MG63 (cell line): Measurements from ENCODE around the gene SYNE4. TPM values are rescaled to one million over a fixed set of nuclear protein-coding genes. Genes with fewer than 3 reads are reported as not detected.
"Not testable (repeated sequence)": the region's sequence is repeated elsewhere in the genome, so short reads cannot be mapped to it uniquely, and the experiment has no call there.

ENCODE experiments used
- DNase-seq: peaks from one replicate; pipeline ENCODE4 v3.0.0-alpha.2; 2020
- H3K27me3 ChIP-seq: fragments of 250-450 bp; sonication (Bioruptor Pico); 2 replicates; pipeline ENCODE4 v1.5.1; 2020; ENCODE audit warnings: mild to moderate bottlenecking, moderate library complexity
- H3K36me3 ChIP-seq: fragments of 250-450 bp; sonication (Bioruptor Pico); 2 replicates; pipeline ENCODE4 v1.5.1; 2020; ENCODE audit warnings: mild to moderate bottlenecking, moderate library complexity
- H3K4me3 ChIP-seq: fragments of 250-450 bp; sonication (Bioruptor Pico); 2 replicates; pipeline ENCODE4 v1.5.1; 2020; ENCODE audit warnings: mild to moderate bottlenecking, moderate library complexity
- H3K9me3 ChIP-seq: fragments of 250-450 bp; sonication (Bioruptor Pico); 2 replicates; pipeline ENCODE4 v1.5.1; 2020; ENCODE audit warnings: mild to moderate bottlenecking, moderate library complexity
- total RNA-seq: library from RNA; depleted of rRNA; stranded (reverse); fragments of >200 nt; shearing (Covaris generic); gene quantifications from 2 replicates; pipeline ENCODE4 v1.2.3, GENCODE V29; 2014; ENCODE audit warnings: low replicate concordance

SYNE4 gene
- total RNA-seq, 1 experiment from 2014 or later: 0.23 TPM

- Histone ChIP-seq H3K9me3 (no peaks in the 10 kb centered on the region), H3K27me3 (no peaks in the 10 kb centered on the region), H3K4me3 (no peak overlapping the region), H3K36me3 (peaks cover 20% of the 10 kb centered on the region)
- DNase-seq: no peak
These were observed 7.0 kb downstream of the SYNE4 start for GRCh38 chr19:36001605-36002004.

- Histone ChIP-seq H3K36me3 (peaks cover 23% of the 10 kb centered on the region), H3K9me3 (no peaks in the 10 kb centered on the region), H3K27me3 (no peaks in the 10 kb centered on the region), H3K4me3 (peak overlapping the region; percentile 88; the same call in 1 of the 2 replicates)
- DNase-seq: no peak
These were observed 11.8 kb downstream of the SYNE4 start for GRCh38 chr19:35996777-35997176.

- H3K36me3 ChIP-seq: peaks cover 18% of the 10 kb centered on the region
- peak; percentile 97 for DNase-seq
- peak within 1 kb of the TSS; percentile 88 for H3K4me3 ChIP-seq
- no peaks in the 10 kb centered on the region for H3K27me3 ChIP-seq
- H3K9me3 ChIP-seq: no peaks in the 10 kb centered on the region
These were observed 13.3 kb downstream of the SYNE4 start, which contains the start of gene SDHAF1 for GRCh38 chr19:35995048-35995993. SDHAF1 (plus strand) TSS chr19:35995188; CDS start chr19:35995275, 87 bp downstream.

GRCh38 chr19:35993923-35994598 lies 14.6 kb downstream of the SYNE4 start:
- peak overlapping the region; percentile 88; the same call in 1 of the 2 replicates for H3K4me3 ChIP-seq
- H3K27me3 ChIP-seq: no peaks in the 10 kb centered on the region
- H3K9me3 ChIP-seq: no peaks in the 10 kb centered on the region
- H3K36me3 ChIP-seq: peaks cover 13% of the 10 kb centered on the region
- DNase-seq: no peak

GRCh38 chr19:35992907-35993765 lies 15.5 kb downstream of the SYNE4 start:
- Histone ChIP-seq H3K27me3 (no peaks in the 10 kb centered on the region), H3K4me3 (no peak overlapping the region), H3K36me3 (peaks cover 6% of the 10 kb centered on the region), H3K9me3 (no peaks in the 10 kb centered on the region)
- DNase-seq: no peak

- no peak for DNase-seq
- peaks cover 5% of the 10 kb centered on the region; the same call in 1 of the 2 replicates for H3K36me3 ChIP-seq
These were observed 16.7 kb downstream of the SYNE4 start for GRCh38 chr19:35991731-35992450.

GRCh38 chr19:35990771-35991730 lies 17.6 kb downstream of the SYNE4 start:
- Histone ChIP-seq H3K4me3 (no peak overlapping the region), H3K36me3 (no peaks in the 10 kb centered on the region), H3K27me3 (peaks cover 5% of the 10 kb centered on the region; the same call in 1 of the 2 replicates), H3K9me3 (no peaks in the 10 kb centered on the region)
- DNase-seq: no peak

More at GRCh38 chr19:35991731-35992450, 16.7 kb downstream of the SYNE4 start:
- Histone ChIP-seq H3K27me3 (peaks cover 3% of the 10 kb centered on the region; the same call in 1 of the 2 replicates), H3K4me3 (no peak overlapping the region), H3K9me3 (no peaks in the 10 kb centered on the region)

GRCh38 chr19:35990156-35990555 lies 18.5 kb downstream of the SYNE4 start:
- Histone ChIP-seq H3K27me3 (peaks cover 7% of the 10 kb centered on the region; the same call in 1 of the 2 replicates), H3K36me3 (no peaks in the 10 kb centered on the region), H3K4me3 (no peak overlapping the region), H3K9me3 (no peaks in the 10 kb centered on the region)
- no peak for DNase-seq

GRCh38 chr19:35988824-35989223 lies 19.8 kb downstream of the SYNE4 start:
- Histone ChIP-seq H3K9me3 (no peaks in the 10 kb centered on the region), H3K36me3 (no peaks in the 10 kb centered on the region), H3K27me3 (peaks cover 9% of the 10 kb centered on the region; the same call in 1 of the 2 replicates), H3K4me3 (no peak overlapping the region)
- no peak for DNase-seq

- H3K4me3 ChIP-seq: peak overlapping the region; percentile 27
- peaks cover 17% of the 10 kb centered on the region; the same call in 1 of the 2 replicates for H3K27me3 ChIP-seq
- no peaks in the 10 kb centered on the region for H3K9me3 ChIP-seq
- no peaks in the 10 kb centered on the region for H3K36me3 ChIP-seq
- no peak for DNase-seq
These were observed 21.1 kb downstream of the SYNE4 start for GRCh38 chr19:35987571-35987896.

GRCh38 chr19:35986664-35987570 lies 21.7 kb downstream of the SYNE4 start:
- H3K4me3 ChIP-seq: peak overlapping the region; percentile 27
- H3K36me3 ChIP-seq: no peaks in the 10 kb centered on the region
- H3K9me3 ChIP-seq: no peaks in the 10 kb centered on the region
- peak; percentile 33 for DNase-seq
- H3K27me3 ChIP-seq: peaks cover 22% of the 10 kb centered on the region; the same call in 1 of the 2 replicates

GRCh38 chr19:35986111-35986510 lies 22.5 kb downstream of the SYNE4 start:
- H3K9me3 ChIP-seq: no peaks in the 10 kb centered on the region
- H3K36me3 ChIP-seq: no peaks in the 10 kb centered on the region
- DNase-seq: no peak
- H3K27me3 ChIP-seq: peaks cover 28% of the 10 kb centered on the region; the same call in 1 of the 2 replicates
- no peak overlapping the region for H3K4me3 ChIP-seq

- H3K9me3 ChIP-seq: no peaks in the 10 kb centered on the region
- DNase-seq: no peak
- H3K27me3 ChIP-seq: peaks cover 38% of the 10 kb centered on the region
- H3K36me3 ChIP-seq: no peaks in the 10 kb centered on the region
- no peak overlapping the region for H3K4me3 ChIP-seq
These were observed 25.4 kb downstream of the SYNE4 start for GRCh38 chr19:35983177-35983576.

GRCh38 chr19:35980997-35981396 lies 27.6 kb downstream of the SYNE4 start:
- H3K36me3 ChIP-seq, H3K4me3 ChIP-seq, H3K9me3 ChIP-seq, DNase-seq: not testable (repeated sequence)
- peaks cover 39% of the 10 kb centered on the region for H3K27me3 ChIP-seq
